Neural cell (in vitro differentiated cells): ENCODE data around the gene SIGLEC6. TPM values are rescaled to one million over a fixed set of nuclear protein-coding genes. Genes with fewer than 3 reads are reported as not detected.

Experiments used
- H2AFZ ChIP-seq: fragments of 200-600, 300-800 bp; sonication (generic), shearing (Covaris generic); 2 replicates; pipeline ENCODE4 v1.6.0; 2014; ENCODE audit warnings: low read depth, mild to moderate bottlenecking, antibody characterized with exemption, low read length, moderate library complexity
- H3F3A ChIP-seq: fragments of 200-600 bp; shearing (Covaris generic); 2 replicates; pipeline ENCODE4 v1.6.1; 2016; ENCODE audit warnings: mild to moderate bottlenecking, moderate library complexity, mixed read lengths, antibody characterized with exemption, low read length; ENCODE audit not compliant: insufficient read depth, poor library complexity, severe bottlenecking
- H3K27ac ChIP-seq: fragments of 200-600, 300-800 bp; sonication (generic), shearing (Covaris generic); 2 replicates; pipeline ENCODE4 v1.5.1; 2014; ENCODE audit warnings: mild to moderate bottlenecking, low read length, moderate library complexity
- H3K27me3 ChIP-seq: fragments of 300-800, 200-600 bp; sonication (generic), shearing (Covaris generic); 2 replicates; pipeline ENCODE4 v1.6.0; 2014; ENCODE audit warnings: mild to moderate bottlenecking, low read depth, low read length, moderate library complexity; ENCODE audit not compliant: insufficient read depth
- H3K36me3 ChIP-seq: fragments of 300-800, 200-600 bp; sonication (generic), shearing (Covaris generic); 2 replicates; pipeline ENCODE4 v1.5.1; 2014; ENCODE audit warnings: mild to moderate bottlenecking, antibody characterized with exemption, low read length, moderate library complexity; ENCODE audit not compliant: insufficient read depth
- H3K4me2 ChIP-seq: fragments of 300-800, 200-600 bp; sonication (generic), shearing (Covaris generic); 2 replicates; pipeline ENCODE4 v1.6.0; 2014; ENCODE audit warnings: mild to moderate bottlenecking, low read length
- H3K4me3 ChIP-seq: fragments of 300-800, 200-600 bp; sonication (generic), shearing (Covaris generic); 2 replicates; pipeline ENCODE4 v1.5.1; 2014; ENCODE audit warnings: mild to moderate bottlenecking, low read length, moderate library complexity
- H3K79me2 ChIP-seq: fragments of 200-600 bp; shearing (Covaris generic); replicated peaks from 2 replicates; pipeline ENCODE4 v1.6.0; 2014; ENCODE audit warnings: mild to moderate bottlenecking, low read length, moderate library complexity; ENCODE audit not compliant: insufficient read depth
- H3K9ac ChIP-seq: fragments of 300-800, 200-600 bp; sonication (generic), shearing (Covaris generic); 2 replicates; pipeline ENCODE4 v1.6.1; 2016; ENCODE audit warnings: mild to moderate bottlenecking, low read length, mixed read lengths
- H3K9me2 ChIP-seq: fragments of 200-600 bp; shearing (Covaris generic); 2 replicates; pipeline ENCODE4 v1.6.1; 2016; ENCODE audit warnings: mild to moderate bottlenecking, low read length, mixed read lengths; ENCODE audit not compliant: insufficient read depth
- H3K9me3 ChIP-seq: fragments of 200-600, 300-800 bp; sonication (generic), shearing (Covaris generic); 2 replicates; pipeline ENCODE4 v1.6.1; 2016; ENCODE audit warnings: mild to moderate bottlenecking, mixed run types, low read length, moderate library complexity, mixed read lengths
- H4K20me1 ChIP-seq: fragments of 200-600 bp; shearing (Covaris generic); 2 replicates; pipeline ENCODE4 v1.6.1; 2016; ENCODE audit warnings: mild to moderate bottlenecking, mixed run types; ENCODE audit not compliant: insufficient read depth
- CTCF ChIP-seq: fragments of 450-650 bp; IDR thresholded peaks from 2 replicates; pipeline ENCODE4 v1.5.1; 2014; ENCODE audit warnings: antibody characterized with exemption, mild to moderate bottlenecking, moderate library complexity; ENCODE audit not compliant: poor library complexity, severe bottlenecking
- EP300 ChIP-seq: fragments of 450-650 bp; conservative IDR thresholded peaks from 2 replicates; pipeline ENCODE4 v1.6.1; 2014; ENCODE audit warnings: antibody characterized with exemption, mild to moderate bottlenecking, moderate library complexity; ENCODE audit not compliant: poor library complexity, severe bottlenecking
- EZH2 ChIP-seq: fragments of 200-600, 300-800 bp; shearing (Covaris generic), sonication (generic); IDR thresholded peaks from 2 replicates; pipeline ENCODE4 v1.6.1; 2014; ENCODE audit warnings: antibody characterized with exemption, low read length, borderline replicate concordance, mild to moderate bottlenecking; ENCODE audit not compliant: insufficient read depth, poor library complexity, severe bottlenecking
- MXI1 ChIP-seq: fragments of 450-650 bp; conservative IDR thresholded peaks from 2 replicates; pipeline ENCODE4 v1.6.1; 2014; ENCODE audit warnings: antibody characterized with exemption, mild to moderate bottlenecking; ENCODE audit not compliant: poor library complexity, severe bottlenecking
- POLR2AphosphoS5 ChIP-seq: IDR thresholded peaks from 2 replicates; pipeline ENCODE4 v1.6.1; 2012
- RAD21 ChIP-seq: fragments of 450-650 bp; conservative IDR thresholded peaks from 2 replicates; pipeline ENCODE4 v1.6.1; 2014; ENCODE audit warnings: antibody characterized with exemption, mild to moderate bottlenecking, moderate library complexity
- REST ChIP-seq: IDR thresholded peaks from 2 replicates; pipeline ENCODE4 v1.6.1; 2012; ENCODE audit warnings: borderline replicate concordance
- SMC3 ChIP-seq: fragments of 450-650 bp; conservative IDR thresholded peaks from 2 replicates; pipeline ENCODE4 v1.6.1; 2014; ENCODE audit warnings: antibody characterized with exemption, mild to moderate bottlenecking, moderate library complexity; ENCODE audit not compliant: poor library complexity
- TAF1 ChIP-seq: IDR thresholded peaks from 2 replicates; pipeline ENCODE4 v1.6.1; 2012; ENCODE audit warnings: low read depth
- polyA plus RNA-seq: library from polyadenylated mRNA; depleted of rRNA; stranded (reverse); fragments of >200 nt; gene quantifications from 2 replicates; pipeline ENCODE4 v1.2.3, GENCODE V29; 2014

SIGLEC6 gene
- polyA plus RNA-seq, 1 donor from 2014 or later: not detected

DNA sequence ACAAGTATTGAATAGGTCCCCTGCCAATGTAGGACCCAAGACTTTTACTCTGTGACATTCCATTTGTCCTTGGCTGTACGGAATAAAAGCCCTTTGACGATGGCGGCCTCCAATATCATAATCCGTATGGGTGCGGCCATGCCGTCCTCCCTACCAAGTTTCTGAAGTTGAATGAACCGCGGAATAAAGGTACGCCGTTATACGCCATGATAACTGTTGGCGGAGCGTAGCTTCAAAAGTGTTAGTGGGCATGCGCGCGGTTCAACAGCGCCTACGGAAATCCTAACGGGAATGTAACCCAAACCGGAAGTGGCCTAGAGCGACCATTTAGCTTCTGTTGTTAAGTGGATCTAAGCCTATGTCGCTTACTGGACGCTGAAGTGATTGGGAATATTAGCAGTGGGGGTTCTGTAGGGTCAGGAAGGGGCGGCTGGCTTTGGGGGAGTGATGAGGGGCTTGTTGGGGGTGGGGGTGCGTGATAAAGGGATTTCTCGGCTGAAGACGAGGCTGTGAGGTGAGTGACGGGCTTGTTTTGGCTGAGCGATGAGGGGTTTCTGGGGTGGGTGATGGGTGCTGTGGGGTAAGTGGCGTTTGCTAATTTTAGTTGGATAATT lies 39.6 kb upstream of the SIGLEC6 start, which contains the start of gene ZNF175:
ZNF175 (plus strand) TSS at position 322 of the 614 bp plus-strand sequence. CDS start 2,047 bp downstream, outside the sequence.
- Histone ChIP-seq H3K27me3 (peaks cover 3% of the 10 kb centered on the region), H3K27ac (peak within 1 kb of the TSS; percentile 70), H2AFZ (peak within 1 kb of the TSS; percentile 70), H3K9me2 (no peaks in the 10 kb centered on the region), H3K4me2 (peak within 1 kb of the TSS; percentile 97), H3K79me2 (peaks cover 23% of the 10 kb centered on the region), H4K20me1 (no peaks in the 10 kb centered on the region), H3K9me3 (no peaks in the 10 kb centered on the region), H3K4me3 (peak within 1 kb of the TSS; percentile 83), H3F3A (no peaks in the 10 kb centered on the region), H3K36me3 (no peaks in the 10 kb centered on the region), H3K9ac (peak within 1 kb of the TSS; percentile 81)
- TF ChIP-seq CTCF (peak; percentile 30), SMC3 (peak; percentile 27), EZH2 (no peak), RAD21 (peak; percentile 17), MXI1 (peak; percentile 88), EP300 (no peak), TAF1 (peak; percentile 37), REST (peak; percentile 55), POLR2AphosphoS5 (peak; percentile 79)

DNA sequence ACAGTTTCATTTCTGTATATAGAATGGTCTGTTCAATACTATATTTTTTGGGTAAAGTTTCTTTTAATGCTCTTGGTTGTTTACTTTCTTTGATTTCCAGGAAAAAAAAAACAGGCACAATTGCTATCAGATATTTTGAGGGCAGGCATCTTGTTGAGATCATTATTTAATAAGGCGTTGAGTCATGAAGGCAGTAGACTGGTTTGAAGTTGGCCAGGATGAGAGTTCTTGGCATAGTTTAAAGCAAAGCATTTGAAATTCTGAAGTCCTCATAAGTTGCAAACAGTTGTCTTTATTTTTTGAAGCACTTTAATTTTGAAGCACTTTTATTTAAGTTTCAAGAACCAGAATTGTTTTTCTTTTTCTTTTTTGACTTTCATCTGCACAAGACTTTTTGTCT lies 37.0 kb upstream of the SIGLEC6 start:
- no peaks in the 10 kb centered on the region for H3K36me3 ChIP-seq
- H3K9ac ChIP-seq: no peak overlapping the region
- peaks cover 23% of the 10 kb centered on the region for H3K79me2 ChIP-seq
- H3K4me3 ChIP-seq: no peak overlapping the region
- no peak overlapping the region for H2AFZ ChIP-seq
- H3K4me2 ChIP-seq: no peak overlapping the region
- no peaks in the 10 kb centered on the region for H3F3A ChIP-seq
- peaks cover 6% of the 10 kb centered on the region for H3K27me3 ChIP-seq
- no peak for TF ChIP-seq MXI1
- TF ChIP-seq POLR2AphosphoS5: no peak
- no peak for TF ChIP-seq TAF1
- TF ChIP-seq RAD21: no peak
- no peak for TF ChIP-seq EP300
- TF ChIP-seq EZH2: no peak
- TF ChIP-seq REST: no peak
- TF ChIP-seq SMC3: no peak
- no peak for TF ChIP-seq CTCF
- no peaks in the 10 kb centered on the region for H3K9me3 ChIP-seq
- H4K20me1 ChIP-seq: no peaks in the 10 kb centered on the region
- no peak overlapping the region for H3K27ac ChIP-seq
- H3K9me2 ChIP-seq: no peaks in the 10 kb centered on the region
